Measurements from ENCODE around the gene PTGDS.
A peak's percentile ranks its signal among the peaks of the same experiment; 100 is the strongest.

PTGDS gene

DNA sequence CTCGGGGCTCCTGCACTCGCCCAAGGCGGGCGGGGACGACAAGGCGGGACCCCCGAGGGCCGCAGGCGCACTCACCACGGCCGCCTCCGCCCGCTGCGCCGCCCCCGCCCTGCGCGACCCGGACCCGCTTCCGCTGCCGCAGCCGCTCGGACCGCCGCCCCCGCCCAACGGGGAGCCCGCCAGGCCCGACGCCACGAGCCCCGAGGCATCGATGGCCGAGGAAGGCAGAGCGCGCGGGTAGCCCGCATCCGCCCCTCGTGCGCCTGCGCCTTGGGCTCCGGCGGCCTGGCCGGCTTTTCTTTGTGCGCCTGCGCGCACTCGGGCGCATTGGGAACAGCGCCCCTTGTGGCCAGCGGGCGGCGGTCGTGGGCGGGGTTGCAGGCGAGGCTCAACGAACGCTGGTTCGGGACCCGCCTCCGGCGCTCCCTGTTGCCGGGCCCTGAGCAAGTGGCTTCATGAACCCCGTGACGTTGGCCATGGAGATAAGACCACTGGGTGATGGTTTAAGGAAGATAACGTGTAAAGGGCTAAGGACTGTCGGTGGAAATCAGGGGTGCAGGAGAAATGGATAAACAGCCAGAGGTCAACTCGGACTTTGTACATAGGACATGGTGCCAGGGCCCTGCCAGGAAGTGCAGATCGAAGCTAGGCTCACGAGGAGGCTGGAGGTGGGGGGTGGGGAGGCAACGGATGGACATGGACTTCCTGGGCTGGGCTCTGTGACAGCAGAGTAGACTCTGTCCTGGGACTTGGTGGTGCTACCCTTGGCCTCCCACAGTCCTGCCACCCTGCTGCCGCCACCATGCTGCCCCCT lies 32.6 kb upstream of the PTGDS start, which contains the start of the genes C8G and FBXW5:
TSS of gene C8G (plus strand) at position 725 of the 814 bp plus-strand sequence. CDS start at position 803, 78 bp downstream.
TSS of gene FBXW5 (minus strand) at position 220 of the 814 bp plus-strand sequence. CDS start 655 bp downstream, outside the sequence.
- Mint-ChIP-seq H3K27me3 (ENCODE audit: low read depth) (peaks cover 4% of the 10 kb centered on the region), H3K27ac (peak within 1 kb of the TSS in 1 of 3 experiments; percentile 65), H3K4me1 (peaks cover 9% of the 10 kb centered on the region)

DNA sequence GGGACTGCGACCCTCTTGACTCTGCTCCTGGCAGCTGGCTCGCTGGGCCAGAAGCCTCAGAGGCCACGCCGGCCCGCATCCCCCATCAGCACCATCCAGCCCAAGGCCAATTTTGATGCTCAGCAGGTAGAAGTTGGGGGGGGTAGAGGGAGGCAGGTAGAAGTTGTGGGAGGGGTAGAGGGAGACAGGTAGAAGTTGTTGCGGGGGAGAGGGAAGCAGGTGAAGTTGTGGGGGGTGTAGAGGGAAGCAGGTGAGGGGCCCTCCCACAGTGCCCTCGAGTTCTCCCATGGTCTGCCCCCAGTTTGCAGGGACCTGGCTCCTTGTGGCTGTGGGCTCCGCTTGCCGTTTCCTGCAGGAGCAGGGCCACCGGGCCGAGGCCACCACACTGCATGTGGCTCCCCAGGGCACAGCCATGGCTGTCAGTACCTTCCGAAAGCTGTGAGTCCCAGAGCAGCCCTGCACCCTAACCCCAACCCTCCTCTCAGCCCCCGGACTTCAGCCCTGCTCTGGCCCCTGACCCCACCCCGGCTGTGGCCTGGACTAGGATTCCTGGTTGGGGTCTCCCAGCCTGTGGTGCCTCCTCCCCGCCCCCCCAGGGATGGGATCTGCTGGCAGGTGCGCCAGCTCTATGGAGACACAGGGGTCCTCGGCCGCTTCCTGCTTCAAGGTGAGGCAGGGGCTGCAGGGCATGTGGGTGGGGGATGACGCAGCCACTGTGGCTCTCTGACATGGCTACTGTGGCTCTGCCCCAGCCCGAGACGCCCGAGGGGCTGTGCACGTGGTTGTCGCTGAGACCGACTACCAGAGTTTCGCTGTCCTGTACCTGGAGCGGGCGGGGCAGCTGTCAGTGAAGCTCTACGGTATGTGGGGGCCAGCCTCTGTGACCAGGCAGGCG lies 31.7 kb upstream of the PTGDS start:
- peak overlapping the region in 1 of 3 experiments; percentile 26 for H3K4me3 Mint-ChIP-seq
- peaks cover 4% of the 10 kb centered on the region for H3K36me3 Mint-ChIP-seq (ENCODE audit: low read depth)
- peaks cover 4% of the 10 kb centered on the region for H3K27me3 Mint-ChIP-seq (ENCODE audit: low read depth)
- no peaks in the 10 kb centered on the region for H3K9me3 Mint-ChIP-seq
- H3K27ac Mint-ChIP-seq, result no peak overlapping the region
- TF ChIP-seq, protein P1, sequence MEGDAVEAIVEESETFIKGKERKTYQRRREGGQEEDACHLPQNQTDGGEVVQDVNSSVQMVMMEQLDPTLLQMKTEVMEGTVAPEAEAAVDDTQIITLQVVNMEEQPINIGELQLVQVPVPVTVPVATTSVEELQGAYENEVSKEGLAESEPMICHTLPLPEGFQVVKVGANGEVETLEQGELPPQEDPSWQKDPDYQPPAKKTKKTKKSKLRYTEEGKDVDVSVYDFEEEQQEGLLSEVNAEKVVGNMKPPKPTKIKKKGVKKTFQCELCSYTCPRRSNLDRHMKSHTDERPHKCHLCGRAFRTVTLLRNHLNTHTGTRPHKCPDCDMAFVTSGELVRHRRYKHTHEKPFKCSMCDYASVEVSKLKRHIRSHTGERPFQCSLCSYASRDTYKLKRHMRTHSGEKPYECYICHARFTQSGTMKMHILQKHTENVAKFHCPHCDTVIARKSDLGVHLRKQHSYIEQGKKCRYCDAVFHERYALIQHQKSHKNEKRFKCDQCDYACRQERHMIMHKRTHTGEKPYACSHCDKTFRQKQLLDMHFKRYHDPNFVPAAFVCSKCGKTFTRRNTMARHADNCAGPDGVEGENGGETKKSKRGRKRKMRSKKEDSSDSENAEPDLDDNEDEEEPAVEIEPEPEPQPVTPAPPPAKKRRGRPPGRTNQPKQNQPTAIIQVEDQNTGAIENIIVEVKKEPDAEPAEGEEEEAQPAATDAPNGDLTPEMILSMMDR (IDR thresholded peaks at IDR 0.05; ENCODE audit: unreplicated experiment in 3 of 3), result no peak
- H3K4me1 Mint-ChIP-seq, result peaks cover 9% of the 10 kb centered on the region

More for the DNA sequence above, 32.6 kb upstream of the PTGDS start, which contains the start of the genes C8G and FBXW5:
- Mint-ChIP-seq H3K9me3 (no peaks in the 10 kb centered on the region), H3K4me3 (peak within 1 kb of the TSS; percentile 77 to 83 (median 81)), H3K36me3 (ENCODE audit: low read depth) (peaks cover 4% of the 10 kb centered on the region)
- TF ChIP-seq, protein P1 (IDR thresholded peaks at IDR 0.05; ENCODE audit: unreplicated experiment in 3 of 3), result peak; percentile 97 to 99 (median 98)

DNA sequence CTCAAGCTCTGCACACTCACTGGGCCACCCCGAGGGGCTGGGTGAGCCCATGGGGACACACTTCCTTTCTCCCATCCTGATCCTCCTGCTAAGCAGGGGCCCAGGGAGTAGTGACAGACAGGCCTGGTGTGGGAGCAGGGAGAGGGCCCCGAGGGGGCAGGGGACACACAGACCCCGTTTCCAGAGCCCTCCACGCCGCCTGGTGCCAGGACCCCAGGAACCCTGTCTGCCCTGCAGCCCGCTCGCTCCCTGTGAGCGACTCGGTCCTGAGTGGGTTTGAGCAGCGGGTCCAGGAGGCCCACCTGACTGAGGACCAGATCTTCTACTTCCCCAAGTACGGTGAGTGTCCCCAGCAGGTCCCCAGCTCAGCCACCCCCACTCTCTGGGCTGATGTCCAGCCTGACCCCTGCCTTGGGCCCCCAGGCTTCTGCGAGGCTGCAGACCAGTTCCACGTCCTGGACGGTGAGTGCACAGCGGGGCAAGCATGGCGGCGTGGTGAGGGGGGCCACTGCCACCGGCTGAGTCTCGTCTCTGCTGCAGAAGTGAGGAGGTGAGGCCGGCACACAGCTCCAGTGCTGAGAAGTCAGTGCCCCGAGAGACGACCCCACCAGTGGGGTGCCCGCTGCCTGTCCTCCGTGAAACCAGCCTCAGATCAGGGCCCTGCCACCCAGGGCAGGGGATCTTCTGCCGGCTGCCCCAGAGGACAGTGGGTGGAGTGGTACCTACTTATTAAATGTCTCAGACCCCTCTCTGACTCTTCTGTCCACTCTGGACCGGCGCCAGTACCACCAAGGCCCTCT lies 30.9 kb upstream of the PTGDS start:
- Mint-ChIP-seq H3K36me3 (ENCODE audit: low read depth) (peaks cover 4% of the 10 kb centered on the region), H3K4me3 (no peak overlapping the region), H3K9me3 (no peaks in the 10 kb centered on the region), H3K4me1 (peaks cover 9% of the 10 kb centered on the region), H3K27me3 (ENCODE audit: low read depth) (peaks cover 4% of the 10 kb centered on the region), H3K27ac (no peak overlapping the region)
- TF ChIP-seq, protein P1 (IDR thresholded peaks at IDR 0.05; ENCODE audit: unreplicated experiment in 3 of 3), result no peak

DNA sequence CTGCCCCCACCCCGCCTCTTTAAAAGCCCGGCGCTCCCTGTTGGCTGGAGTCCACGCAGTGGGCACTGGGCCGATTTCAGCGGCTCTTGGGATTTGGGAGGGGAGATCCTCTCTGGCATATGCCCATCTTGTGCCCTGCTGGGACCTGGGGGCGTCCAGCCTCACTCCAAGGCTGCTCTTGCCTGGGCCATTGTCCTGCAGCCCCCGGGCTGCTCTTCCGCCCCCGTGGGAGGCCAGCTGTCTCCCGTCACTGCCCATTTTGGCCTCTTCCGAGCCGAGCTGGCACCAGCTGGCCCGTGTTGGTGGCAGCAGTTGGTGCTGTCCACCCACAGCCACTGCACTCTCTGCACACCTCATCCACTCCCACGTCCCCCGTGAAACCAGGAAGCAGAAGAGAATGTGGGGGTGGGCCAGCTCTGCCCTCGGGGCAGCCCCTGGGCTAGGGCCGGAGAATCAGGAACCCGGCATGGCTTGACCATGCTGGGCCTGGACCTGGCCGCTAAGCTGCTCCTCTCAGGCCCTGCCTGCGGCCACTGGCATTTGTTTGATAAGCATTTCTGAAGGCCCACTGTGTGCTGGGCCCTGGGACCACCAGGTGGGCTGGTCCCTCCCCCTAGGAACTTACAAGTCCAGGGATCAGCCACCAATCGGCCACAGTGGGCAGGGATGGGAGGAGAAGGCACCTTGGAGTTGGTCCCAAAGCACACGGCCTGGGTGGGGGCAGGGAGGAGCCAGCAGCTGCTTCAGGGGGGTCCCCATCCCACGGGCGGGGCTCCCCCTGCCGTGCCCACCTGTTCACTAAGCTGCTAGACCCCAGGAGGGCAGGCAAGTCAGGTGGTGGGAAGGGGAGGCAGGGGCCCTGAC lies 30.0 kb upstream of the PTGDS start:
- Mint-ChIP-seq H3K27ac (peak overlapping the region in 2 of 3 experiments; percentile 61 to 64), H3K27me3 (ENCODE audit: low read depth) (peaks cover 4% of the 10 kb centered on the region), H3K4me3 (peak overlapping the region; percentile 50 to 76 (median 60)), H3K9me3 (no peaks in the 10 kb centered on the region), H3K4me1 (peaks cover 9% of the 10 kb centered on the region), H3K36me3 (ENCODE audit: low read depth) (no peaks in the 10 kb centered on the region)
- TF ChIP-seq, protein P1 (IDR thresholded peaks at IDR 0.05; ENCODE audit: unreplicated experiment in 3 of 3), result no peak
